H9 (cell line): ENCODE data around the gene IFNL2. TPM values are rescaled to one million over a fixed set of nuclear protein-coding genes. Genes with fewer than 3 reads are reported as not detected.
"Not testable (repeated sequence)": the region's sequence is repeated elsewhere in the genome, so short reads cannot be mapped to it uniquely, and the experiment has no call there.

Experiments
- DNase-seq: peaks from one replicate; pipeline ENCODE4 v3.0.0-alpha.2; 2017
- H2AFZ ChIP-seq: one replicate; pipeline ENCODE4 v1.6.1; 2013; ENCODE audit warnings: mild to moderate bottlenecking, low read length, control low read depth, moderate library complexity
- H2AK5ac ChIP-seq: 2 replicates; pipeline ENCODE4 v1.6.1; 2013; ENCODE audit warnings: low read length, control low read depth, mixed read lengths; ENCODE audit not compliant: insufficient read length
- H2BK120ac ChIP-seq: one replicate; pipeline ENCODE4 v1.6.1; 2013; ENCODE audit warnings: low read depth, mild to moderate bottlenecking, low read length, control low read depth, inconsistent platforms; ENCODE audit not compliant: poor library complexity, severe bottlenecking
- H2BK12ac ChIP-seq: 2 replicates; pipeline ENCODE4 v1.6.1; 2013; ENCODE audit warnings: low read length, control low read depth, mixed read lengths, low read depth; ENCODE audit not compliant: insufficient read length
- H2BK15ac ChIP-seq: 2 replicates; pipeline ENCODE4 v1.6.1; 2013; ENCODE audit warnings: low read depth, low read length, control low read depth
- H2BK20ac ChIP-seq: one replicate; pipeline ENCODE4 v1.6.1; 2013; ENCODE audit warnings: low read depth, mild to moderate bottlenecking, low read length, control low read depth, inconsistent platforms; ENCODE audit not compliant: poor library complexity, severe bottlenecking
- H2BK5ac ChIP-seq: 2 replicates; pipeline ENCODE4 v1.6.1; 2013; ENCODE audit warnings: low read length, control low read depth, mixed read lengths; ENCODE audit not compliant: insufficient read length
- H3K14ac ChIP-seq: 2 replicates; pipeline ENCODE4 v1.6.1; 2013; ENCODE audit warnings: low read length, control low read depth; ENCODE audit not compliant: insufficient read depth
- H3K18ac ChIP-seq: 2 replicates; pipeline ENCODE4 v1.6.1; 2013; ENCODE audit warnings: low read depth, mild to moderate bottlenecking, mixed read lengths, low read length, control low read depth; ENCODE audit not compliant: insufficient read length
- H3K23ac ChIP-seq: 2 replicates; pipeline ENCODE4 v1.6.1; 2013; ENCODE audit warnings: low read length, control low read depth, mixed read lengths, low read depth; ENCODE audit not compliant: insufficient read length
- H3K23me2 ChIP-seq: 2 replicates; pipeline ENCODE4 v1.6.1; 2013; ENCODE audit warnings: low read depth, mild to moderate bottlenecking, mixed read lengths, low read length, control low read depth; ENCODE audit not compliant: insufficient read length, poor library complexity, severe bottlenecking
- H3K27ac ChIP-seq: 2 replicates; pipeline ENCODE4 v1.5.1; 2013; ENCODE audit warnings: low read length, control low read depth, mixed read lengths, low read depth; ENCODE audit not compliant: insufficient read length
- H3K27me3 ChIP-seq: 2 replicates; pipeline ENCODE4 v1.6.1; 2013; ENCODE audit warnings: low read length, control low read depth, inconsistent platforms; ENCODE audit not compliant: insufficient read depth
- H3K4ac ChIP-seq: 2 replicates; pipeline ENCODE4 v1.6.1; 2013; ENCODE audit warnings: low read depth, mild to moderate bottlenecking, control low read depth, inconsistent platforms, low read length, moderate library complexity
- H3K4me1 ChIP-seq: 2 replicates; pipeline ENCODE4 v1.6.1; 2013; ENCODE audit warnings: low read length, control low read depth, inconsistent platforms; ENCODE audit not compliant: insufficient read depth
- H3K4me2 ChIP-seq: 2 replicates; pipeline ENCODE4 v1.6.1; 2013; ENCODE audit warnings: low read length, control low read depth, mixed read lengths; ENCODE audit not compliant: insufficient read length, insufficient read depth
- H3K56ac ChIP-seq: 2 replicates; pipeline ENCODE4 v1.6.1; 2013; ENCODE audit warnings: low read depth, mild to moderate bottlenecking, mixed read lengths, low read length, control low read depth; ENCODE audit not compliant: insufficient read length
- H3K79me1 ChIP-seq: 2 replicates; pipeline ENCODE4 v1.6.1; 2013; ENCODE audit warnings: low read depth, mild to moderate bottlenecking, moderate library complexity, low read length, control low read depth, inconsistent platforms; ENCODE audit not compliant: insufficient read depth, poor library complexity, severe bottlenecking
- H3K79me2 ChIP-seq: 2 replicates; pipeline ENCODE4 v1.6.1; 2013; ENCODE audit warnings: low read length, control low read depth, inconsistent platforms; ENCODE audit not compliant: insufficient read depth
- H3K9ac ChIP-seq: 2 replicates; pipeline ENCODE4 v1.6.1; 2013; ENCODE audit warnings: low read length, control low read depth, mixed read lengths; ENCODE audit not compliant: insufficient read length; ENCODE audit errors: extremely low read depth
- H3K9me3 ChIP-seq: one replicate; pipeline ENCODE4 v1.6.1; 2013; ENCODE audit warnings: low read depth, low read length, inconsistent platforms; ENCODE audit not compliant: control insufficient read depth
- H3T11ph ChIP-seq: one replicate; pipeline ENCODE4 v1.6.1; 2013; ENCODE audit warnings: mild to moderate bottlenecking, low read length, control low read depth, inconsistent platforms
- H4K20me1 ChIP-seq: one replicate; pipeline ENCODE4 v1.6.1; 2013; ENCODE audit not compliant: control insufficient read depth, insufficient read length, insufficient read depth
- H4K5ac ChIP-seq: 2 replicates; pipeline ENCODE4 v1.6.1; 2013; ENCODE audit warnings: low read depth, mild to moderate bottlenecking, mixed read lengths, low read length, control low read depth; ENCODE audit not compliant: insufficient read length
- H4K8ac ChIP-seq: replicated peaks from 2 replicates; pipeline ENCODE4 v1.6.1; 2013; ENCODE audit warnings: low read length, control low read depth, mixed read lengths, low read depth; ENCODE audit not compliant: insufficient read length
- H4K91ac ChIP-seq: 2 replicates; pipeline ENCODE4 v1.6.1; 2013; ENCODE audit warnings: low read depth, mild to moderate bottlenecking, moderate library complexity, mixed read lengths, low read length, control low read depth; ENCODE audit not compliant: insufficient read length
- H3K27ac Mint-ChIP-seq, 3 experiments: 2 replicates in 2 of 3; 3 replicates in 1 of 3; pipeline ENCODE4 v1.8.0; 2020 to 2021; ENCODE audit warnings: mixed read lengths in 3 of 3, mild to moderate bottlenecking in 1 of 3, moderate library complexity in 1 of 3
- H3K27me3 Mint-ChIP-seq: 2 replicates; pipeline ENCODE4 v1.8.0; 2021; ENCODE audit warnings: low read depth, mild to moderate bottlenecking, moderate library complexity, mixed read lengths
- H3K36me3 Mint-ChIP-seq, 3 experiments: 2 replicates in 2 of 3; 3 replicates in 1 of 3; pipeline ENCODE4 v1.8.0; 2020 to 2021; ENCODE audit warnings: low read depth in 3 of 3, mixed read lengths in 3 of 3; ENCODE audit not compliant: insufficient read depth in 1 of 3
- H3K4me1 Mint-ChIP-seq, 2 experiments: 2 replicates each; pipeline ENCODE4 v1.8.0; 2020; ENCODE audit warnings: mixed read lengths in 2 of 2
- H3K4me3 Mint-ChIP-seq, 2 experiments: 2 replicates in 1 of 2; 3 replicates in 1 of 2; pipeline ENCODE4 v1.8.0; 2020 to 2021; ENCODE audit warnings: mild to moderate bottlenecking in 2 of 2, mixed read lengths in 2 of 2, moderate library complexity in 1 of 2
- H3K9me3 Mint-ChIP-seq, 2 experiments: 2 replicates in 1 of 2; 3 replicates in 1 of 2; pipeline ENCODE4 v1.8.0; 2020; ENCODE audit warnings: mild to moderate bottlenecking in 2 of 2, mixed read lengths in 2 of 2, moderate library complexity in 1 of 2
- WGBS: extraction: QIAGEN DNeasy Blood & Tissue Kit; methylation state at CpG from one replicate; pipeline ENCODE4 v1.1.7; 2013; ENCODE audit warnings: missing lambda C conversion rate, low lambda C conversion rate, mixed read lengths; ENCODE audit not compliant: insufficient read length; ENCODE audit errors: extremely low coverage; 5-methylcytosine and 5-hydroxymethylcytosine counted together
- total RNA-seq: library from RNA; stranded (reverse); gene quantifications from 2 replicates; pipeline ENCODE4 v1.2.1, GENCODE V29; 2021
- TF ChIP-seq, protein P1 (sequence below): fragments of 200-600 bp; sonication (generic); conservative IDR thresholded peaks from 3 replicates; pipeline ENCODE4 v1.8.0; 2021; ENCODE audit warnings: antibody characterized with exemption, mild to moderate bottlenecking

IFNL2 gene
- total RNA-seq, 1 experiment from 2014 or later, result not detected

DNA sequence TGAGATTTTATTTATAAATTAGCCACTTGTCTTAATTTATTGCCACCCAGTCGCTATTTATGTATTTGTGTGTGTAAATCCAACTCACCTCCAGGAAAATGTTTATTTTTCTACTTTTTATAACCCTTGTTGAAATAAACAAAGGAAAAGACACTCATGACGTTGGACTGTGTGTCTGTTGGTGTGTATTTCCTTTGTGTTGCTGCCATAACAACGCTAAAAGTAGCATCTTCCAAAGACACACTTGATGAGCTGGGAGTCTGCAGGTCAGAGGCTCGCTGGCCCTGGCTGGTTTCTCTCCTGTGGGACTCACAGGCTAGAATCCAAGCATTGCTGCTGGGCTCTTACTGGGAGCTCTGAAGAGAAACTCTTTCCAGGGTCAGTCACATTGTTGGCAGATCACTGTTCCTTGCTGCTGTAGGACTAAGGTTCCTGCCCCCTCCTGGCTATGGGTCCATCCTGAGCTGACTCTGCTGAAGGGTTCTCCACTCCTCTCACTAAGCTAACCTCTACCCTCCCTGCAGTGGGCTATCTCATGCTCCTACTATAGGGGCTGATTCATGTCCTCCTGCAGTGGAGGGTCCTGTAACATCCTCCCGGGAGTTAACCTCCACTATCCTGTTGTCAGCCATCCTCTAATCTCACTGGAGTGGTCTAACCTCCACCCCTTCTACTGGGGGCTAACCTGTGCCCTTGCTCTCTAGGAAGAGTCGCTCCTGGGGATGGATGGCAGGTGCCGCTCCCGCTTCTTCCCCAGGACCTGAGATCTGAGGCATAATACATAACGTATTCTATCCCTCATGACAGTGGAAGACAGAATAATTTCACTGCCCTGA is 2.1 kb downstream of the IFNL2 start:
- Histone ChIP-seq H3K27me3 (peaks cover 9% of the 10 kb centered on the region; the same call in 1 of the 2 replicates), H3K23me2 (no peaks in the 10 kb centered on the region), H3K56ac (no peak overlapping the region), H2BK20ac (no peak overlapping the region), H3K27ac (no peak overlapping the region), H3K18ac (no peak overlapping the region), H4K5ac (no peak overlapping the region), H3K79me1 (no peaks in the 10 kb centered on the region), H3T11ph (no peak overlapping the region), H3K9me3 (no peaks in the 10 kb centered on the region), H4K8ac (no peak overlapping the region), H3K79me2 (no peaks in the 10 kb centered on the region), H2AK5ac (no peak overlapping the region), H3K23ac (no peak overlapping the region), H2BK12ac (no peak overlapping the region), H2BK15ac (no peak overlapping the region), H2BK120ac (no peak overlapping the region), H4K20me1 (no peaks in the 10 kb centered on the region), H4K91ac (no peak overlapping the region), H3K4me1 (no peaks in the 10 kb centered on the region), H3K14ac (no peak overlapping the region), H3K9ac (no peak overlapping the region), H2AFZ (no peak overlapping the region), H3K4me2 (no peak overlapping the region), H3K4ac (no peak overlapping the region), H2BK5ac (no peak overlapping the region)
- Mint-ChIP-seq H3K27me3 (peaks cover 72% of the 10 kb centered on the region), H3K36me3 (no peaks in the 10 kb centered on the region), H3K4me1 (peaks cover 0 to 2% of the 10 kb centered on the region in 2 experiments; a peak in 1 of 4 replicates), H3K27ac (no peak overlapping the region; a peak in 1 of 7 replicates), H3K4me3 (no peak overlapping the region), H3K9me3 (no peaks in the 10 kb centered on the region)
- no peak for DNase-seq
- TF ChIP-seq, protein P1, sequence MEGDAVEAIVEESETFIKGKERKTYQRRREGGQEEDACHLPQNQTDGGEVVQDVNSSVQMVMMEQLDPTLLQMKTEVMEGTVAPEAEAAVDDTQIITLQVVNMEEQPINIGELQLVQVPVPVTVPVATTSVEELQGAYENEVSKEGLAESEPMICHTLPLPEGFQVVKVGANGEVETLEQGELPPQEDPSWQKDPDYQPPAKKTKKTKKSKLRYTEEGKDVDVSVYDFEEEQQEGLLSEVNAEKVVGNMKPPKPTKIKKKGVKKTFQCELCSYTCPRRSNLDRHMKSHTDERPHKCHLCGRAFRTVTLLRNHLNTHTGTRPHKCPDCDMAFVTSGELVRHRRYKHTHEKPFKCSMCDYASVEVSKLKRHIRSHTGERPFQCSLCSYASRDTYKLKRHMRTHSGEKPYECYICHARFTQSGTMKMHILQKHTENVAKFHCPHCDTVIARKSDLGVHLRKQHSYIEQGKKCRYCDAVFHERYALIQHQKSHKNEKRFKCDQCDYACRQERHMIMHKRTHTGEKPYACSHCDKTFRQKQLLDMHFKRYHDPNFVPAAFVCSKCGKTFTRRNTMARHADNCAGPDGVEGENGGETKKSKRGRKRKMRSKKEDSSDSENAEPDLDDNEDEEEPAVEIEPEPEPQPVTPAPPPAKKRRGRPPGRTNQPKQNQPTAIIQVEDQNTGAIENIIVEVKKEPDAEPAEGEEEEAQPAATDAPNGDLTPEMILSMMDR, result no peak
- no CpG with 5 or more reads among the region's 9 CpGs for WGBS

DNA sequence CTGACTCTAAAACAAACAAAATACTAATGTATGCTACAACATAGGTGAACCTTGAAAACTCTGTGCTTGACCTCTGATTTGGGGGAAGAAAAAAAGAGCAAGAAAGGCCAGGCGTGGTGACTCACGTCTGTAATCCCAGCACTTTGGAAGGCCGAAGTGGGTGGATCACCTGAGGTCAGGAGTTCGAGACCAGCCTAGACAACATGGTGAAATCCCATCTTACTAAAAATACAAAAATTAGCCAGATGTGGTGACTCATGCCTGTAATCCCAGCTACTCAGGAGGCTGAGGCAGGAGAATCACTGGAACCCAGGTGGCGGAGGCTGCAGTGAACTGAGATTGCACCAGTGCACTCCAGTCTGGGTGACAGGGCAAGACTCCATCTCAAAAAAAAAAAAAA is 5.7 kb downstream of the IFNL2 start:
- H3K27me3 Mint-ChIP-seq, result peaks cover 72% of the 10 kb centered on the region
- H3T11ph ChIP-seq, H3K27me3 ChIP-seq: not testable (repeated sequence)

More for the DNA sequence above, 5.7 kb downstream of the IFNL2 start:
- H3K36me3 Mint-ChIP-seq, H3K9me3 Mint-ChIP-seq, H3K4me1 Mint-ChIP-seq, H3K79me2 ChIP-seq, H2BK5ac ChIP-seq, H3K9ac ChIP-seq, DNase-seq, H4K5ac ChIP-seq, H3K23me2 ChIP-seq, H2BK20ac ChIP-seq, H2AFZ ChIP-seq, H3K79me1 ChIP-seq, H3K4me1 ChIP-seq, H3K4me3 Mint-ChIP-seq, H3K14ac ChIP-seq, H3K27ac Mint-ChIP-seq, H3K23ac ChIP-seq, H2BK15ac ChIP-seq, H3K18ac ChIP-seq, H2BK12ac ChIP-seq, H3K4me2 ChIP-seq, H4K91ac ChIP-seq, H2AK5ac ChIP-seq, H3K9me3 ChIP-seq, H4K20me1 ChIP-seq, H3K4ac ChIP-seq, H4K8ac ChIP-seq, H2BK120ac ChIP-seq, H3K56ac ChIP-seq, H3K27ac ChIP-seq: not testable (repeated sequence)
- no CpG with 5 or more reads among the region's 5 CpGs for WGBS
